GM21825 (cell line): ENCODE results near the gene UBTD2.
"Not testable (repeated sequence)": the region's sequence is repeated elsewhere in the genome, so short reads cannot be mapped to it uniquely, and the experiment has no call there.

Experiments used
- ATAC-seq: cut with Tn5 transposase; IDR thresholded peaks from one replicate; pipeline ENCODE4 v1.9.1; 2021; ENCODE audit warnings: mild to moderate bottlenecking, moderate library complexity; ENCODE audit not compliant: unreplicated experiment

UBTD2 gene

DNA sequence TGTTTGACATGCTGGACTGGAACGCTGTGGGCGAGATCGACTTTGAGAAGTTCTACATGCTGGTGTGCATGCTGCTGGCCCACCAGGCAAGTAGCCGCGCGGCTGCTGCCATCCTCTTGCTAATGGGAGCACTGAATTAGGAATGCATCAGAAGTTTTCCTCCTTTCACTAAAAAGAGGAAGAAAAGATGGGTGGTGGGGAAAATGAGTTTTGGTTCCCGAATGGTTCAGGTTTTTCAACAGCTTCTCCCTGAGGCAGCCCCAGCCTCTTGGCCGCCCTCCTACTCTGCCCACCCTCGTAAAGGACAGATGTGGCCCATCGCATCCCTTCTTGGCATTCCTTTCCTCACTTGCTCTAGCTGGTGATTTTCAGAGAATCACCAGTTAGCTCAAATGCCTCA lies 84.1 kb downstream of the UBTD2 start:
- ATAC-seq: no peak

GRCh38 chr5:172197775-172198174 lies 85.8 kb downstream of the UBTD2 start:
- not testable (repeated sequence) for ATAC-seq

- ATAC-seq: no peak
Measured at GRCh38 chr5:172194985-172195774, 88.4 kb downstream of the UBTD2 start.

GRCh38 chr5:172193872-172194271 lies 89.7 kb downstream of the UBTD2 start, which contains the start of gene EFCAB9:
TSS of gene EFCAB9 (plus strand) at chr5:172194172. CDS start at chr5:172194173, 1 bp downstream.
- no peak for ATAC-seq

- no peak for ATAC-seq
Measured at GRCh38 chr5:172189693-172190296, 93.8 kb downstream of the UBTD2 start.

DNA sequence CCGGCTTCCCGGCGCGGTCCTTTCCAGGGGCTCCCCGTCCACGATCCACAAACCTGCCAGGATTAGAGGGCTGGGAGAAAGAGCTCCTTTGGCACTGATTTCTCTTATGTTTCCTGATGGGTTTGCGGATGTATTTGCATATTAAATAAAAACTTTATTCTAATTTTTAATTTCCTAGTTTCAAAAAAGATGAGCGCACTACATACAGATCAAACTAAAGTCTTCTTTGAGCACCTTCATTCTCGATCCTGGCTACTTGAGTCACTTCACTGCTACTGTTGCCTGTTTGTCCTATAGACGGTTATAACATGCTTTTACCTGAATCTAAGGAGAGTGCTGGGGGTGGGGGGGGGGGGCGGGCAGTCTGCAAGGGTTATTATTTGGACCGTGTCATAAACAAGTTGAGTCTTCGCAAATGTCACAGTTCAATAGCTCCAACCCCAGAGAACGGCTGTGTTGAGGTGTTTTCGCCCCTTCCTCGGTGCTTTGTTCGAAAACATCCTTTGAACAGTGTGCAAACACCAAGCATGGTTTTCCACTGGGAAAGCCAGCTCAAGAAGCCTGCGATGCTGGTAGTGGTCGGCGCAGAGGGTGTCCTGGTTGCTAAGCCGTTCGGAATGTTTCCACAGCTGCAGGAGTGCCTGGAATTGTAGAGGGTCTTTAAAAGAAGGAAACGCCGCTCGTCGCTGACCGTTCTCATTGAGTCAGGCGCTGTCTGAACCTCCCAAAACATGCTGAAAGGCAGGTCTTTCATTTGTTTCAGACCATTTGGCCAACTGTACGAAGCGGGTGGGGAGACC lies 94.5 kb downstream of the UBTD2 start:
- no peak for ATAC-seq

GRCh38 chr5:172188033-172188892 lies 95.3 kb downstream of the UBTD2 start, which contains the start of gene STK10:
TSS of gene STK10 (minus strand) at chr5:172188224. CDS start at chr5:172188042, 182 bp downstream.
- peak; percentile 66 for ATAC-seq

DNA sequence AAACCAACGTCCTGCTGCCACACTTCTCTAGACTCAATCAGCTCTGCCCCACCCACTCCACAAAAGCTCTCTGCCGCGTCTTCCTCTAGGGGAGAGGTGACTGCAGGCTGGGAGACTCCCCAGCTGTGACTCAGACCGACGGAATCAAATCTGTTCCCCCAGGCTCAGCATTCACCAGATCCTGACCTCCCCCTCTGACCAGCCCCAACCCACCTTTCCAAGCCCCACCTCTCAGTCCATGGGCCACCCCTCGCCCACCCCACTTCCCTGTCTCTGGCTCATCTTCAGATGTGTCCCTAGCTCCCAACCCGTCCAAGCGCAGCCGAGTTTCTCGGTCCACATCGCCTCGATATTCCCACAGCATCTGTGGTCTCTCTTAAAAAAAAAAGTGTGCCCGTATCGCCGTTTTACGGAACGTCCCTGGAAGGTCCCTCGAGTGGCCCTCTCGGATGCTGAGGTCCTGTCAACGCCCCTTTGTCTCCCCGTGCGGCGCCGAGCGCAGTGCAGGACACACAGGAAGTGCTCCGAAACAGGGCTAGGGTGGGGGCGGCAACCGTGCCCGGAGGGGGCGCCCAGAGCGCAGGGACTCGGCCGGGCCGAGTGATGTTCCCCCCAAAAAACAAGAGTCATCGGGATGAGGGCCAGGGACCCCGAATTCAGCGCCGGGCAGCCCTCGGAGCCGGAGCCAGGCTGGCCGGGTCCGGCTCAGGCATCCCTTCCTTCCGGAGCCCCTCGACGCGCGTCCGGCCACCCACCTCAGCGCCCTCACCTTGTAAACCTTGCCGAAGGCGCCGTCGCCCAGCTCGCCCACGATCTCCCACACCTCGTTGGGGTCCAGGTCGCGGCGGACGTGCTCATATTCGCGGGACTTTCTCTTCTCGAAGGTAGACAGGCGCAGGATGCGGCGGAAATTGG lies 96.2 kb downstream of the UBTD2 start:
- peak; percentile 23 for ATAC-seq

DNA sequence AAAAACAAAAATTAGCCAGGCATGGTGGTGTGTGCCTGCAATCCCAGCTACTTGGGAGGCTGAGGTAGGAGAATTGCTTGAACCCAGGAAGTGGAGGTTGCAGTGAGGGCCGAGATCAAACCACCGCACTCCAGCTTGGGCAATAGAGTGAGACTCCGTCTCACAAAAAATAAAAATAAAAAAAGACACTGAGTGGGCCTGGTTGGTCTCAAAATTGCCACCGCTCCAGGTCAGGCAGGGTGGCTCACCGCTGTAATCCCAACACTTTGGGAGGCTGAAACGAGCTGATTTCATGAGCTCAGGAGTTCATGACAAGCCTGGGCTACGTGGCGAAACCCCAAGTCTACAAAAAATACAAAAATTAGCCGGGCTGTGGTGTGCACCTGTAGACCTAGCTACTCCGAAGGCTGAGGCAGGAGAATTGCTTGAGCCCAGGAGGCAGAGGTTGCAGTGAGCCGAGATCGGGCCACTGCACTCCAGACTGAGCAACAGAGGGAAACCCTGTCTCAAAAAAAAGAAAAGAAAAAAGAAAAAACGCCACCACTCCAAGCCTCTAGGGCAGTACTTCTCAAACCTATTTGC lies 97.4 kb downstream of the UBTD2 start:
- ATAC-seq: no peak

DNA sequence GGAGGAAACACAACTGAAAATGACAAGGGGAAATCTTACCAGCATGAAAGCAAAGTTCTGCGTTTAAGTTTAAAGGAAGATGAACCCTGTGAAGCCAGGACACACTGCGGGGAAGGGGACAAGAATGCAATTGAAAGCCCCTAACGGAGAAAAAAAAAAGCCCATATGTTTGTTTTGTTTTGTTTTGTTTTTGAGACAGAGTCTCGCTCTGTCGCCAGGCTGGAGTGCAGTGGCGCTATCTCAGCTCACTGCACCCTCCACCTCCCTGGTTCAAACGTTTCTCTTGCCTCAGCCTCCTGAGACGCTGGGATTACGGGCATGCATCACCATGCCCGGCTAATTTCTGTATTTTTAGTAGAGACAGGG lies 98.5 kb downstream of the UBTD2 start:
- ATAC-seq: no peak

DNA sequence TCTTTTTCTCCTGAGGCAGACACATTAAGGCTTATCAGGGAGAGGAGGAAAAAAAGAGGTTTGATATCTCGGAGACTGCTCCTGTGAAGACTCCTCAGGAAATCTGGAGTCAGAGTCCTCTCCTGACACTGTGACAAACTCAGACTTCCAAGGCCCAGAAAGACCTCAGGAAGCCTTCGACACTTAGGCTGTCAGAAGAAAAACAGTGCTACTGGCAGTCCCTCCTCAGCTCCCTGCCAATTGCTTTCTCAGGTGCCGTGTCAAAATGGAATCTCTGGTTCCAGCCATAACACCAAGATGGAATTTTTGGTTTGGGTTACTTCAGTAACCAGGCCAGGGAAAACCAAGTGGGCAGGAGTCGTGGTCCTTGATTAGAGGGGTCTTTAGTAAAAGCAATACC lies 99.7 kb downstream of the UBTD2 start:
- ATAC-seq: no peak

GRCh38 chr5:172182291-172182690 lies 101.3 kb downstream of the UBTD2 start:
- no peak for ATAC-seq

GRCh38 chr5:172180936-172181335 lies 102.6 kb downstream of the UBTD2 start:
- no peak for ATAC-seq

DNA sequence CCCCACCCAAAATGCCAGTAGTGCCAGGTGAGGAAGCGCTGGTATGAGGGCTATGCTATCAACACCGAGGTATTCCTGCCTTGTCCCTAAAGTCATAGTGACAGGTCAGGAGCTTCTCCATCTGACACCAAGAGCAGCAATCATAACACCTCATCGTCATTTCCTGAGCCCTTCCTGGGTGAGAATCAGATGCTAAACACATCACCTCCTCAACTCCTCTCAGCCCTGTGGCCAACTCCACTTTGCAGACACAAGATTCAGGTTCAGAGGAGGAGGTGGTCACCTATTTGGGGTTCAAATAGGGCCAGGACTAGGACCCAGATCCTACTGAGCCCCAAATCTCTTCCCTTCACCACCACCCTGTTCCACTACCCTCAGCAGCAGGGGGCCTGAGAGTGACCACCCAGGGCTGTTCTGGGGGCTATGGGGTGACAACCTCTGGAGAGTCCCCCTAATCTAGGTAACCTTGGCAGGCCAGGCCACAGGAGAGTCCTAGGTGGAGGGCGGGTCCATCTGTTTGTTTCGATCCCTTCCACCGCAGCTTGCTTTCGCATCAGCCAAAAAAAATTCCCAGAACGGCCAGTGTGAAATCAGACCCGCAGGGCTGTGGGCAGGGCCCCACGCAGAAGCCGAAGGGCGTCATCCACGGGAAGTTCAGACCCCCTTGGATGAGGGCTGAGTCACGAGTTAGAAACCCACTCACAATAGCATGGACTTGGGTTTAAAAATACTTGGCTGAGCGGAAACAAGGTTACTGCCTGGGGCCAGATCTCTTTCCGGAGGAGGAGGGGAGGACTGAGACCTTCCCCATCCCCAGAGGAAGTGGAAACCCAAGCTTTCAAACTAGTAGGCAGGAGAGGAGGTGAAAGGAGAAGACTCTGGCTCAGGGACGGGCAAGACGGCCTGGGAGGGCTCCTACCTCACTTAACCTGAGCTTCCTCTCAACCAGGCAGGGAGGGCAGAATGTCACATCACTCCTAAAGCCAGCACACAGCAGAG lies 104.3 kb downstream of the UBTD2 start:
- ATAC-seq: peak; percentile 33

DNA sequence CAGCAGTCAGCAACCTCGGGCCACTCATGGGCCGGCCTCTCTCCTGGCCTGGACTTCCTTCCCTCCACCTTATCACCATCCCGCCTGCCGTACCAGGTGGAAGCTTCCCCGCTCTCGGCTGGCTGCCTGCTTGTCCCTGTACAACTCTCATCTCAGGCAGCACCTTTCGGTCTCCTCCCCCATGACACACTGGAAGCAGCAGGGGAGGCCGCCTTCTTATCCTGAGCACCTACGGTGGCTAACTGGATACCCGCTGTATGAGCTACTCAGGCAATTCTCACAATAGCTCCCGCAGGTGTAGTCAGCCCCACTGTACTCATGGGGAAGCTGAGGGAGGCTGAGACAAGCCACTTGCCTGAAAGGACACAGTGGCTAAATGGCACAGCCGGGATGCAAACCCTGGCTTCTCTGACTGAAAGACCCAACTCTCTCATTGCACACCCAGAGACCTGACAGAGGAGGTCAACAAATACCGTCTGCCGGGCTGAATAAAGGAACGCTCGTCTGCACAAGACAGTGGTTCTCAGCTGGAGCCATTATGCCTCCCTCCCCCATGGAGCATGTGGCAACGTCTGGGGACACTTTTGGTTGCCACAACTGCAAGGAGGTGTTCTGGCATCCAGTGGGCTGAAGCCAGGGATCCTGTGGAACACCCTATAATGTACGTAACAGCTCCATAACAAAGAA lies 105.1 kb downstream of the UBTD2 start:
- no peak for ATAC-seq

DNA sequence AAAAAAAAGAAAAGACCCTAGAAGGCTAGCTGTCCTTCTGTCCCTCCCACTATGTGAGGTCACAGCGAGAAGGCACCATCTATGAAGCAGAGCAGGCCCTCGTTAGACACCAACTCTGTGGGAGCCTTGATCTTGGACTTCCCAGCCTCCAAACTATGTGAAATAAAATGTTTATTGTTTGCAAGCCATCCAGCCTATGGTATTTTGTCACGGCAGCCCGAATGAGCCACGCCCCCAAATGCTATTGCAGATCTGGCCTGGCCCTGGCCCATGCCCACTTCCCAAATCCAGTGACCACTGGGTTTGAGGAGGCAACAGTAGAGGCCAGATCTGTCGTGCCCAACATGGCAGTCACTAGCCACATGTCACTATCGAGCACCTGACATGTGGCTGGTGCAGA lies 106.4 kb downstream of the UBTD2 start:
- no peak for ATAC-seq

DNA sequence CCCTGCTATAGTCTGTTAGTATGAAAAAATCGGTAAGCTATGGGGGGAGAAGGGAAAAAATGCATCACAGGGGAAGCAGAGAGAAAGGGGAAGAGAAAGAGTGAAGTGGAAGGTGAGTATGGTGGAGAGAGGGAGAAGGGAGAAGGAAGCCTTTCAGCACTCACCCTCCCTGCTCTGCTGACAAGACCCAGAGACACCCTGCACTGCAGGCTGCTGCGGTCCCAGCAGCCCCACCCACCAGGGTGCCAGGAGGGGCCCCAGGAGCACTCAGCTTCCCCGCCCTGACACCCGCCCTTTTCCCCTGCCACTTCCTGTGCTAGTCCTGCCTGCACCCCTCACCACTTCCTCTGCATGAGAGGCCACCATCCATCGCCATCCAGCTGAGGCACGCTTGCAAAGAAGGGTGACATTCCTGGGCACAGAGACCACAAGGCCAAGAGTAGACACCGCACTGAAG lies 108.3 kb downstream of the UBTD2 start:
- ATAC-seq: peak; percentile 44
